ENCODE results near the gene DNASE1L3. TPM values are rescaled to one million over a fixed set of nuclear protein-coding genes. Genes with fewer than 3 reads are reported as not detected.

The DNASE1L3 gene
- total RNA-seq, 1 donor from 2014 or later, result not detected

DNA sequence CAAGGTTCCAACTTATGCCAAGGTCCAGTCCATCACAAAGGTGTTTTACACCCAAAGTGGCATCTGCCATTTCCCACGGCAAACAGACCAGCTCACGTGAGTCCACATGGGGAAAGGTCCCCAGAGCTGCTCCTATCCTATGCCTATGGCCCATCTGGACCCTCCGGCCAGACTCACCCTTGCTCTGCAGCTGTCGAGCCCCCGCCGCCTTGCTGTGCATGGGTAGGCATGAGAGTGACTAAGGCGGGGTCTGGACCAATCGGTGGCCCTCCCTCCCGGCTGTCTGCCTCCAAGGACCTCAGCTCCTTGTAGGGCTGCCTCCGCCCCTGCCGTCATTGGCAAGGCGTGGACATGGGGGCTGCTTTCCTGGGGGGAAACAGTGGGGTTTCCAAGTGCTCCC is 26.9 kb downstream of the DNASE1L3 start:
- Mint-ChIP-seq H3K4me3 (no peak overlapping the region), H3K4me1 (ENCODE audit: unreplicated experiment) (peaks cover 7% of the 10 kb centered on the region), H3K9me3 (no peaks in the 10 kb centered on the region), H3K36me3 (no peaks in the 10 kb centered on the region), H3K27ac (no peak overlapping the region), H3K27me3 (peaks cover 3% of the 10 kb centered on the region)
- no peak for DNase-seq (ENCODE audit: extremely low spot score, unreplicated experiment)
- TF ChIP-seq, protein P1, sequence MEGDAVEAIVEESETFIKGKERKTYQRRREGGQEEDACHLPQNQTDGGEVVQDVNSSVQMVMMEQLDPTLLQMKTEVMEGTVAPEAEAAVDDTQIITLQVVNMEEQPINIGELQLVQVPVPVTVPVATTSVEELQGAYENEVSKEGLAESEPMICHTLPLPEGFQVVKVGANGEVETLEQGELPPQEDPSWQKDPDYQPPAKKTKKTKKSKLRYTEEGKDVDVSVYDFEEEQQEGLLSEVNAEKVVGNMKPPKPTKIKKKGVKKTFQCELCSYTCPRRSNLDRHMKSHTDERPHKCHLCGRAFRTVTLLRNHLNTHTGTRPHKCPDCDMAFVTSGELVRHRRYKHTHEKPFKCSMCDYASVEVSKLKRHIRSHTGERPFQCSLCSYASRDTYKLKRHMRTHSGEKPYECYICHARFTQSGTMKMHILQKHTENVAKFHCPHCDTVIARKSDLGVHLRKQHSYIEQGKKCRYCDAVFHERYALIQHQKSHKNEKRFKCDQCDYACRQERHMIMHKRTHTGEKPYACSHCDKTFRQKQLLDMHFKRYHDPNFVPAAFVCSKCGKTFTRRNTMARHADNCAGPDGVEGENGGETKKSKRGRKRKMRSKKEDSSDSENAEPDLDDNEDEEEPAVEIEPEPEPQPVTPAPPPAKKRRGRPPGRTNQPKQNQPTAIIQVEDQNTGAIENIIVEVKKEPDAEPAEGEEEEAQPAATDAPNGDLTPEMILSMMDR (conservative IDR thresholded peaks at IDR 0.05), result no peak

DNA sequence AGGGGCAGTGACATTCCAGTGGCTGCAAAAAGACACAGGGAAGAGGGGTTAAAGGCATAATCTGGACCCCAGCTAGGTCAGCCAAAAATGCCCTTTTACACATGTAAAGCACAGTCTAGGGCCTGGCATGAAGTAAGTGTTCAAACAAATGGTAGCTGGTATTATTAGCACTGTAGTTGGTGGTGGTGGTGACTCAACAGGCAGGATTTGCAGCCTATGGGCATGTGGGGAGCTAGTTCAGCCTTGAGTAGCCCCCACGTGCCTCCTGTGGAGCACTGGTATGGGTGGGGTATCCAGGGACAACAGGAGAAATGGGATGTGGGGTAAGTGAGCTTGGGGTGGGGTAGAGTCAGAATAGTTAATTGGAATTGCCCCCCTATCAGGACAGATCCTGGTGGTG is 27.6 kb downstream of the DNASE1L3 start:
- TF ChIP-seq, protein P1 (conservative IDR thresholded peaks at IDR 0.05), result no peak
- H3K4me1 Mint-ChIP-seq (ENCODE audit: unreplicated experiment), result peaks cover under 1% of the 10 kb centered on the region
- no peak overlapping the region for H3K4me3 Mint-ChIP-seq
- no peak for DNase-seq (ENCODE audit: extremely low spot score, unreplicated experiment)
- H3K9me3 Mint-ChIP-seq, result no peaks in the 10 kb centered on the region
- H3K36me3 Mint-ChIP-seq, result no peaks in the 10 kb centered on the region
- H3K27ac Mint-ChIP-seq, result no peak overlapping the region
- H3K27me3 Mint-ChIP-seq, result peaks cover 3% of the 10 kb centered on the region

DNA sequence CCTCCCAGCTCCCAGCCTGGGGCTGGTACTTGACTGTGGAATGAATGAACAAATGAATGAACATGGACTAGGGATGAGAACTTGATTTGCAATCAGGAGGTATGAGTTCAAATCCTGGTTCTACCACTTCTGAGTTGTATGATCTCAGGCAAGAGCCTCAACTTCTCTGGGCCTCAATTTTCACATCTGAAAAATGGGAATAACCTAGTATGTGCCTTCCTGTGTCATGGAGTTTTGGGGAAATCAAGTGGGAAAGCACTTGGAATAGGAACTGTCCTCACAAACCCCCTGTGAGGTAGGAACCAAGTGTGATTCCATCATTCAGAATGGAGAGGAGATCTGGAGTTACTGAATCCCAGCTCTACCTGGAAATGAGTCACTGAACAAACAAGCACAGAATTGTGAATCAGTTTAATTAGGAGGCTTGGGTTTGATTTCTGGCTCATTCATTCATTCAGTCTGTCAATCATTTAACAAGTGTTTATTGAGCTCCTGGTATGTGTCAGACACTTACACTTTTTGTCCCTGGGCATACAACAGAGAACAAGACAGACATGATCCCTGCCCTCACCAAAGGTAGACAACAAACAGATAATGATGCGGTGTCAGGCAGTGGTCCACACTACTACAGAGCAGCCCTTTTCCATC is 29.7 kb downstream of the DNASE1L3 start:
- no peak for DNase-seq (ENCODE audit: extremely low spot score, unreplicated experiment)
- no peak overlapping the region for H3K4me3 Mint-ChIP-seq
- H3K27me3 Mint-ChIP-seq, result peaks cover 3% of the 10 kb centered on the region
- H3K27ac Mint-ChIP-seq, result no peak overlapping the region
- no peaks in the 10 kb centered on the region for H3K36me3 Mint-ChIP-seq
- TF ChIP-seq, protein P1 (conservative IDR thresholded peaks at IDR 0.05), result no peak
- no peaks in the 10 kb centered on the region for H3K9me3 Mint-ChIP-seq
- H3K4me1 Mint-ChIP-seq (ENCODE audit: unreplicated experiment), result no peaks in the 10 kb centered on the region

DNA sequence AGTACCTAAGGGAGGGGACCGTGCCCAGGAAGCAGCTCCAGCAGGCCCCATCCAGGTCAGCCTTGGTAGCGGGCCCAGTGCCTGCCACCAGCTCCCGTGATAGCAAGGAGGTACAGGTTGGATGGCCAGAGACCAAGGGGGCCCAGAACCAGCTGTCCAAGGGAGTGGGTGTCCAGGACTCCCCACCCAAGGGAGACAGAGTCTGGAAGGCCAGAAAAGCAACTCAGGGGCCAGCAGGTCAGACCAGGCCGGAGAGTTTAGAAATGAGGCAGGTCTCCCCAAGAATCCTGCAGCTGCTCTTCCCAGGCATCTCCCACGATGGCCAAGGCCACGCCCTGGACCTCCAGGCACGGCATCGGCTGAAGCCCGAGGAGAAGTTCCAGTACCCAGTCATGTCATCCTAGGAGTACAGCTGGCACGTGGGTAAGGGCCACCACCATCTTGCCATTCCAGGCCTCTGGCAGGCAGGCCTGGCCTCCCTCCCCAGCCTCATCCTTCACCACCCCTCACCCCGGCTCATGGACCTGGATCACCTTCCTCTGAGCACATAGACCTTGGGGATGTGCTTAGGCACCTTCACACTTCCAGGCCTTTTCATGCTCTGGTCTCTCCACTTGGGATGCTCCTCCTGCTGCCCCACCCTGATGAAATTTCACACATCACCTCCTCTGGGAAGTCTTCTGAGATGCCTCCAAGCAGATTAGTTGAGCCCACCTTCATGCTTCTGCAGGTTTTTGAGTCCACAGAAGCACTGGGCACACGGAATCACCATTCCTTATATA is 30.5 kb downstream of the DNASE1L3 start:
- H3K4me3 Mint-ChIP-seq, result no peak overlapping the region
- H3K36me3 Mint-ChIP-seq, result no peaks in the 10 kb centered on the region
- peaks cover 3% of the 10 kb centered on the region for H3K27me3 Mint-ChIP-seq
- no peak overlapping the region for H3K27ac Mint-ChIP-seq
- TF ChIP-seq, protein P1 (conservative IDR thresholded peaks at IDR 0.05), result no peak
- no peak for DNase-seq (ENCODE audit: extremely low spot score, unreplicated experiment)
- no peaks in the 10 kb centered on the region for H3K9me3 Mint-ChIP-seq
- peaks cover 5% of the 10 kb centered on the region for H3K4me1 Mint-ChIP-seq (ENCODE audit: unreplicated experiment)

DNA sequence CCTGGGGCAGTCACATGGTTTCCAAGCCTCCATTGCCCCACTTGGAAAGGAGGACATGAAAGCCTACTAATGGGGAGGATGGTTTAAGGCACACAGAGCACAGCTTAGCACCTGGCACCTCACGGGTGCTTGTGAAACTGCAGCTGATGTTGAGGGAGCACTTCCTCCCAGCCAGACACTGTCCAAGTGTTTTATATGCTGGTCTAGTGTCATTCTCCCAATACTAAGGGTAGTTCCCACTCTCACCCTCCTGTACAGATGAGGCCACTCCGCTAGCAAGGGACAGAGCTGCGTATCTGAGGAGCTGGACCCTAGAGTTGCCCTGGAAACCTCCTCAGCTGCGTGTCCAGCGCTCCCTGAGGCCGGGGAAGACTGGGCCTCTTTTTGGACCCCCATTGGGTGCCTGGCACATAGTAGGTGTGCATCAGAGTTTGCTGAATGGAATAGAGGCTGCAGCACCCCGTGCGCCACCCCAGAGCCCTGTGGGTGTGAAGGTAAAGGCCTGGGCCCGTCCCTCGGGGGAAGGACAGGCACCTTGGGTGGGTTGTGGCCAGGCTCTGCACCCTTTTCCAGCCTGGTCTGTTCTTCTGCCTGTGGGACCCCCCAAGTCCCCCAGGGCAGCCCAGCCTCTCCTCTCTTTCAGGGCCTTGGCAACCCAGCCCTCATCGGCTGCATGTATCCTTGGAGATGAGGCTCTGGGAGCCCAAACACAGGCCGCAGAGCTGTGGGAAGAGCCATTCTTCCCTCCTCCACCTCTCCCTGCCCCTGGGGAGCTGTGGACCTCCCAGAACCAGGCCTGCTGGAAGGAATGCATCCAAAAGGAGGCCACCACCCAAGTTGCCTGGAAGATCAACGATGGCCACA is 31.3 kb downstream of the DNASE1L3 start:
- H3K27ac Mint-ChIP-seq, result no peak overlapping the region
- no peaks in the 10 kb centered on the region for H3K36me3 Mint-ChIP-seq
- H3K27me3 Mint-ChIP-seq, result peaks cover 1% of the 10 kb centered on the region
- H3K4me1 Mint-ChIP-seq (ENCODE audit: unreplicated experiment), result peaks cover 13% of the 10 kb centered on the region
- no peaks in the 10 kb centered on the region for H3K9me3 Mint-ChIP-seq
- TF ChIP-seq, protein P1 (conservative IDR thresholded peaks at IDR 0.05), result no peak
- no peak overlapping the region for H3K4me3 Mint-ChIP-seq
- no peak for DNase-seq (ENCODE audit: extremely low spot score, unreplicated experiment)
